ENCODE results near the gene SLAIN1. TPM values are rescaled to one million over a fixed set of nuclear protein-coding genes. Genes with fewer than 3 reads are reported as not detected.

Gene SLAIN1
- total RNA-seq, 3 donors from 2014 or later (not counting 1 experiment from before 2014, with no cell fraction given) = 14.9 to 29.0 (median 25.7) TPM

DNA sequence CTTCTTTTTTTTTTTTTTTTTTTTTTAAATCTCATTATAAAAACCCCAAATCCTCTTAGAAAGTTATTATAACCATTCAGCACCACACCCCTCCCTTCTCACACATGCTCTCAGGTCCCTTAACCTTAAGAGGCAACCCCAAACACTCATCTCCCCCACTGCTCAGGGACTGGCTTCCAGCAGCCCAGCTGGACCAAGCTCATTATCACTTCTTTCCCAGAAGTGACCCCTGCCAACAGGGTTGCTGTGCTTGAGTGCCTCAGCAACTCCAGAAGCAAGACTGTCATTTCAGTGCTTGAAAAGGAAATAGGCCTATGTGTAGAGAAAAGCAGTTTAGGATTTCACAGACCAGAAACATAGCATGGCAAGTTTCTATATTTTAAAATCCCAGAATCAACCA is 84.3 kb downstream of the SLAIN1 start:
- Mint-ChIP-seq H3K27ac (no peak overlapping the region), H3K27me3 (ENCODE audit: low read depth in 2 of 2) (peaks cover 0 to 2% of the 10 kb centered on the region in 2 donors), H3K36me3 (no peaks in the 10 kb centered on the region), H3K4me1 (peaks cover 6 to 7% of the 10 kb centered on the region in 2 donors), H3K9me3 (no peaks in the 10 kb centered on the region), H3K4me3 (no peak overlapping the region)
- H3K27ac ChIP-seq (ENCODE audit: low read length) = no peak overlapping the region
- intact Hi-C loops (cut with micrococcal nuclease) = no loop called here
- H3K4me3 ChIP-seq (ENCODE audit: low read length) = no peak overlapping the region
- no peaks in the 10 kb centered on the region for H3K36me3 ChIP-seq (ENCODE audit: control insufficient read depth, insufficient read depth, low read length)
- H3K4me1 ChIP-seq (ENCODE audit: control insufficient read depth, insufficient read depth, low read length) = no peaks in the 10 kb centered on the region
- DNase-seq (no peak), ATAC-seq (no peak)
- TF ChIP-seq, protein P1, sequence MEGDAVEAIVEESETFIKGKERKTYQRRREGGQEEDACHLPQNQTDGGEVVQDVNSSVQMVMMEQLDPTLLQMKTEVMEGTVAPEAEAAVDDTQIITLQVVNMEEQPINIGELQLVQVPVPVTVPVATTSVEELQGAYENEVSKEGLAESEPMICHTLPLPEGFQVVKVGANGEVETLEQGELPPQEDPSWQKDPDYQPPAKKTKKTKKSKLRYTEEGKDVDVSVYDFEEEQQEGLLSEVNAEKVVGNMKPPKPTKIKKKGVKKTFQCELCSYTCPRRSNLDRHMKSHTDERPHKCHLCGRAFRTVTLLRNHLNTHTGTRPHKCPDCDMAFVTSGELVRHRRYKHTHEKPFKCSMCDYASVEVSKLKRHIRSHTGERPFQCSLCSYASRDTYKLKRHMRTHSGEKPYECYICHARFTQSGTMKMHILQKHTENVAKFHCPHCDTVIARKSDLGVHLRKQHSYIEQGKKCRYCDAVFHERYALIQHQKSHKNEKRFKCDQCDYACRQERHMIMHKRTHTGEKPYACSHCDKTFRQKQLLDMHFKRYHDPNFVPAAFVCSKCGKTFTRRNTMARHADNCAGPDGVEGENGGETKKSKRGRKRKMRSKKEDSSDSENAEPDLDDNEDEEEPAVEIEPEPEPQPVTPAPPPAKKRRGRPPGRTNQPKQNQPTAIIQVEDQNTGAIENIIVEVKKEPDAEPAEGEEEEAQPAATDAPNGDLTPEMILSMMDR (IDR thresholded peaks at IDR 0.05) = no peak
- no peaks in the 10 kb centered on the region for H3K9me3 ChIP-seq (ENCODE audit: control insufficient read depth, insufficient read depth, low read length)
- H3K27me3 ChIP-seq (ENCODE audit: control insufficient read depth, insufficient read depth, low read length) = no peaks in the 10 kb centered on the region

DNA sequence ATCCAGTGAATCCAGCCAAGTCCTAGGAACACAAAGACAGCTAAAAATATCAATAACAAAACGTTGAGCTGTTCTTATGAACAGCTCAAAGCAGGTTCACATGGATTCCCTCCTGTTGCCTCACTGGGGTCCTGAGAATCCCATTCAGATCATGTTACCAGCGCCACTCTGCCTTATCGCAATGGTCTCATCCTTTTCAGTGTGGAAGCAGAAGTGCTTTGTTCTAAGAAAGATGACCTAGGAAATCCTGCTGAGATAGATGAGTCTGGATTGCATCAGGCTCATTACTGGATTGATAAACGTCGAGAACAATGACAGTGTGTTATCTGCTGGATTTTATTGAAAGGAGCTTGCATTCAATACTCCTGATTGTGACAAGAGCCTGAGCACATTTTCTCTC is 87.0 kb downstream of the SLAIN1 start:
- Histone ChIP-seq H3K27ac (ENCODE audit: low read length) (no peak overlapping the region), H3K9me3 (ENCODE audit: control insufficient read depth, insufficient read depth, low read length) (no peaks in the 10 kb centered on the region), H3K27me3 (ENCODE audit: control insufficient read depth, insufficient read depth, low read length) (no peaks in the 10 kb centered on the region), H3K4me3 (ENCODE audit: low read length) (no peak overlapping the region), H3K36me3 (ENCODE audit: control insufficient read depth, insufficient read depth, low read length) (no peaks in the 10 kb centered on the region), H3K4me1 (ENCODE audit: control insufficient read depth, insufficient read depth, low read length) (no peaks in the 10 kb centered on the region)
- no peak for DNase-seq
- intact Hi-C loops (cut with micrococcal nuclease) = no loop called here
- 92% methylated on average over 5 of the region's 5 CpGs for WGBS (ENCODE audit: insufficient coverage)
- H3K4me3 Mint-ChIP-seq = no peak overlapping the region
- no peak for ATAC-seq
- peaks cover 0 to 2% of the 10 kb centered on the region in 2 donors for H3K27me3 Mint-ChIP-seq (ENCODE audit: low read depth in 2 of 2)
- TF ChIP-seq, protein P1 (IDR thresholded peaks at IDR 0.05) = no peak
- peaks cover 6 to 7% of the 10 kb centered on the region in 2 donors for H3K4me1 Mint-ChIP-seq
- no peaks in the 10 kb centered on the region for H3K36me3 Mint-ChIP-seq
- no peak overlapping the region for H3K27ac Mint-ChIP-seq
- H3K9me3 Mint-ChIP-seq = no peaks in the 10 kb centered on the region

DNA sequence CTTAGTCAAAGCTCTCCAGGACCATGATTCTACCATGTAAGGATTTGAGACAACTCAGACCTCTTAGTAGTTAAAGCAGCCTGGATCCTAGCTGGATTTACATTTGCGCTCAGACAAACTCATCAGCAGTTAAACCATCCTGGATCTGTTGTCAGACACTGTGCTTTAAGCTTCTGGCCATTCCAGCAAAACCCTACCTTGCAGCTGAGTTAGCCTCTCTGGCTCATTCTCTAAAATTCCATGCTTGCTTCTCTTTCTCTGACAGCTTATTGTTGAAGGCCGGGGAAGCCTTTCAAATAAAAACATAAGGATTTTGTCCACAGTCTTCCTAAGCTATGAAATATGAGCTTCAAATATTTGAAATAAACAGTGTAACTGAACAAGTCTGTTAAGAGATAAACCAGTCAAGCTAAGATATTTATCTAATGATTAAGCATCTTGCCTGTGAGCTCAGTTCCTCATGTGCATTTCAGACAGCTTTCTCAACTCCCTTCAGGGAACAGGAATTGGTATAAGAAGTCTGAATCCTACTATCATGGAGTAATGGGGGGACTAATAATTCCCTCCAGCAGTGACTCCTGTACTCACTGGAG is 89.3 kb downstream of the SLAIN1 start:
- peaks cover 0 to 2% of the 10 kb centered on the region in 2 donors for H3K27me3 Mint-ChIP-seq (ENCODE audit: low read depth in 2 of 2)
- TF ChIP-seq, protein P1 (IDR thresholded peaks at IDR 0.05) = no peak
- Histone ChIP-seq H3K36me3 (ENCODE audit: control insufficient read depth, insufficient read depth, low read length) (no peaks in the 10 kb centered on the region), H3K9me3 (ENCODE audit: control insufficient read depth, insufficient read depth, low read length) (peaks cover 18% of the 10 kb centered on the region), H3K4me1 (ENCODE audit: control insufficient read depth, insufficient read depth, low read length) (no peaks in the 10 kb centered on the region), H3K4me3 (ENCODE audit: low read length) (no peak overlapping the region), H3K27ac (ENCODE audit: low read length) (no peak overlapping the region), H3K27me3 (ENCODE audit: control insufficient read depth, insufficient read depth, low read length) (no peaks in the 10 kb centered on the region)
- 100% methylated on average over 1 of the region's 2 CpGs for WGBS (ENCODE audit: insufficient coverage)
- H3K4me3 Mint-ChIP-seq = no peak overlapping the region
- no peaks in the 10 kb centered on the region for H3K9me3 Mint-ChIP-seq
- H3K36me3 Mint-ChIP-seq = no peaks in the 10 kb centered on the region
- H3K27ac Mint-ChIP-seq = no peak overlapping the region
- no peak for ATAC-seq
- intact Hi-C loops (cut with micrococcal nuclease) = no loop called here
- H3K4me1 Mint-ChIP-seq = no peaks in the 10 kb centered on the region
- DNase-seq = no peak

DNA sequence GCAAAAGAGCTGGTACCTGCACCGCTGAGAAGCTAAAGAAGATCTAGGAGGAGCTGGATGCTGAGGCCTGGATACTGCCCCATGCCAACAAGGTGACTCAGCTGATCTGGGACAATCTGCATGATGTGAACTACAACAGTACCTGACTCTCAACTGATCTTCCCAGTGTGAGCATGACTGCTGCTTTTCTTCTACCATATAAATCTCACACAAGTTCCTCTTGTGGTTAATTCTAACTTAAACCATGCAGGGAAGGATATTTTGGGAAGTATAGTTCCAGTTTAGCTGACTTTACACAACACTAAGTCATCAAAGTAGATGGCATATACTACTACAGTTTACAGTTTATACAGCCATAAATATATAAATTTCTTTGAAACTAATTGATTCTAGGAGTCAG is 91.9 kb downstream of the SLAIN1 start:
- ATAC-seq = no peak
- H3K36me3 ChIP-seq (ENCODE audit: control insufficient read depth, insufficient read depth, low read length) = no peaks in the 10 kb centered on the region
- intact Hi-C loops (cut with micrococcal nuclease) = no loop called here
- DNase-seq = no peak
- WGBS (ENCODE audit: insufficient coverage) = 88% methylated on average over 1 of the region's 1 CpG
- peaks cover 19% of the 10 kb centered on the region for H3K9me3 ChIP-seq (ENCODE audit: control insufficient read depth, insufficient read depth, low read length)
- H3K27ac Mint-ChIP-seq = no peak overlapping the region
- no peaks in the 10 kb centered on the region for H3K36me3 Mint-ChIP-seq
- H3K9me3 Mint-ChIP-seq = peaks cover 2 to 7% of the 10 kb centered on the region in 2 donors
- H3K4me3 ChIP-seq (ENCODE audit: low read length) = no peak overlapping the region
- H3K4me1 Mint-ChIP-seq = no peaks in the 10 kb centered on the region
- no peaks in the 10 kb centered on the region for H3K27me3 ChIP-seq (ENCODE audit: control insufficient read depth, insufficient read depth, low read length)
- TF ChIP-seq, protein P1 (IDR thresholded peaks at IDR 0.05) = no peak
- peaks cover 0 to 3% of the 10 kb centered on the region in 2 donors for H3K27me3 Mint-ChIP-seq (ENCODE audit: low read depth in 2 of 2)
- H3K27ac ChIP-seq (ENCODE audit: low read length) = no peak overlapping the region
- no peak overlapping the region for H3K4me3 Mint-ChIP-seq
- H3K4me1 ChIP-seq (ENCODE audit: control insufficient read depth, insufficient read depth, low read length) = no peaks in the 10 kb centered on the region

Measured in natural killer cell (primary cell).